PFSK-1 (cell line): Measurements from ENCODE around the gene CASP10.

ENCODE experiments used
- POLR2AphosphoS5 ChIP-seq: IDR thresholded peaks from 2 replicates; pipeline ENCODE4 v1.6.1; 2012; ENCODE audit warnings: low read depth, mild to moderate bottlenecking, control low read depth, low read length, moderate library complexity
- TAF1 ChIP-seq: IDR thresholded peaks from 2 replicates; pipeline ENCODE4 v1.6.1; 2012; ENCODE audit warnings: low read length, control low read depth, borderline replicate concordance; ENCODE audit not compliant: insufficient read depth

DNA sequence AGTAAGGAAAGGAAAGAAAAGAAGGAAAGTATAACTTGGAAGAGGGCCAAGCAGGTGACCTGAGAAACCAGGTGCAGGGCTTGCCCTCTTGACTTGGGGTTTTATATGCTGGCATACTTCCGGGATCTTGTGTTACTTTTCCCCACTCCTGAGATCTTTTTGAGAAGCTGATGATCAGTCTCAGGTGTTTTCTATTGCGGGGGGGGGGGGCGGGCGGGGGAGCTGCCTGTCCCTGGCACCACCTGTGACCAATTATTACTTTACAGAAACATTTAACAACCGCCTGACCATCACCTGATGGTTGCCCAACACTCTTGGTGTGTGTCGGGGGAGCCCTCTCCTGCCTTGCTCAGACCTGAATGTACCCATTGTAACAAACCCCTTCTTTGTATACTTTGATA, 6.9 kb upstream of the CASP10 start:
- TF ChIP-seq POLR2AphosphoS5 (no peak), TAF1 (no peak)
